LNCAP (cell line): ENCODE measurements around the gene PLA2G4E.

Experiments used
- TF ChIP-seq, protein P1 (sequence below): fragments of 450-650 bp; IDR thresholded peaks from 2 replicates; pipeline ENCODE4 v1.5.1; 2017; ENCODE audit warnings: mild to moderate bottlenecking

Gene PLA2G4E

GRCh38 chr15:41988896-41989572 lies 31.8 kb downstream of the PLA2G4E start:
- TF ChIP-seq, protein P1, sequence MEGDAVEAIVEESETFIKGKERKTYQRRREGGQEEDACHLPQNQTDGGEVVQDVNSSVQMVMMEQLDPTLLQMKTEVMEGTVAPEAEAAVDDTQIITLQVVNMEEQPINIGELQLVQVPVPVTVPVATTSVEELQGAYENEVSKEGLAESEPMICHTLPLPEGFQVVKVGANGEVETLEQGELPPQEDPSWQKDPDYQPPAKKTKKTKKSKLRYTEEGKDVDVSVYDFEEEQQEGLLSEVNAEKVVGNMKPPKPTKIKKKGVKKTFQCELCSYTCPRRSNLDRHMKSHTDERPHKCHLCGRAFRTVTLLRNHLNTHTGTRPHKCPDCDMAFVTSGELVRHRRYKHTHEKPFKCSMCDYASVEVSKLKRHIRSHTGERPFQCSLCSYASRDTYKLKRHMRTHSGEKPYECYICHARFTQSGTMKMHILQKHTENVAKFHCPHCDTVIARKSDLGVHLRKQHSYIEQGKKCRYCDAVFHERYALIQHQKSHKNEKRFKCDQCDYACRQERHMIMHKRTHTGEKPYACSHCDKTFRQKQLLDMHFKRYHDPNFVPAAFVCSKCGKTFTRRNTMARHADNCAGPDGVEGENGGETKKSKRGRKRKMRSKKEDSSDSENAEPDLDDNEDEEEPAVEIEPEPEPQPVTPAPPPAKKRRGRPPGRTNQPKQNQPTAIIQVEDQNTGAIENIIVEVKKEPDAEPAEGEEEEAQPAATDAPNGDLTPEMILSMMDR: no peak

DNA sequence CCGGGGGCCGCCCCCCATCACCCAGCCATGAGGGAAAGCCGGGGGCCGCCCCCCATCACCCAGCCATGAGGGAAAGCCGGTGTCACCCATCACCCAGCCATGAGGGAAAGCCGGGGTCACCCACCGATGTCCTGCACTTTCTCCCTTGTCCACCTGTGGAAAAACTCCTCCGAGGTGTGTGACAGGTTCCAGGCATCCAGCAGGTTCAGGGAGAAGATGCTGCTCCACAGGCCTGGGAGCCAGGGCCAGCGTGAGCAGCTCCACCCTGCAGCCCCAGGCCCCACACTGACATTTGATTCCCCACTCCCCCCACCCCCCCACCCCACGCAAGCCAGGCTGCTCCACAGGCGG lies 32.9 kb downstream of the PLA2G4E start:
- TF ChIP-seq, protein P1: no peak

DNA sequence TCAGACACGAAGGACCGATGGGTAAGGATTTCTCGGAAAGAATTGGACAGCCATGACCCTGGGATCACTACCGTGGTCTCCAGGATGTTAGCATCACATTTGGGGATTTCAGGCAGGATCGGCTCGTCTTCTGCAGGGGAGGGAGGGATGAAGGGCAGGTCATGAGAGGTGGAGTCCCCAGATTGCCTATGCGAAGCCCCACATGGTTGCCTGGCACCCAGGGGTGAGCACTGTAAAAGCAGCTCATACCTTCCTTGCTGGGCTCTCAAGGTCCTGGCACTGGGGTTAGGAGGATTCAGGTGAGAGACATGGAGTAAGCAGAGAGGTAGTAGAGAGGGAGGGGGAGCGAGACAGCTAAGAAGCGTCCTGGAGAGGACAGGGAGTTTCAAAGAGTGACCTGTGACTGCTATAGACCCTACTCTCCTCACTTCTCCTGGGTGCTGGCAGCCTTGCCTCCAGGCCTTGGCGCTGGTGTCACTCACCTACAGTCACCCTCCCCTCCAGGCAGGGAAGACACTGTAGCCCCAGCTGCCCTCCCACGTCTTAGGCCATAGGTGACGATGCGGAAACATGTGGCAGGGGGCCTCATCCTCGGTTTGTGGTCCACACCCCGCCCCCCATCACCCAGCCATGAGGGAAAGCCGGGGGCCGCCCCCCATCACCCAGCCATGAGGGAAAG lies 33.5 kb downstream of the PLA2G4E start:
- TF ChIP-seq, protein P1: no peak

- TF ChIP-seq, protein P1: no peak
Measured at GRCh38 chr15:41985236-41986160, 35.3 kb downstream of the PLA2G4E start.

GRCh38 chr15:41984622-41985021 lies 36.2 kb downstream of the PLA2G4E start:
- TF ChIP-seq, protein P1: no peak

GRCh38 chr15:41983621-41984571 lies 36.9 kb downstream of the PLA2G4E start:
- TF ChIP-seq, protein P1: no peak
